Measurements from ENCODE around the gene EPB41L4A. TPM values are rescaled to one million over a fixed set of nuclear protein-coding genes. Genes with fewer than 3 reads are reported as not detected.
"Not testable (repeated sequence)": the region's sequence is repeated elsewhere in the genome, so short reads cannot be mapped to it uniquely, and the experiment has no call there.

Gene EPB41L4A
- polyA plus RNA-seq, 3 donors, result 21.0 to 26.2 (median 21.8) TPM

- no peak for DNase-seq (ENCODE audit: extremely low read depth in 1 of 11, low read depth in 9 of 11, low spot score in 4 of 11)
Measured at GRCh38 chr5:112234000-112234399, 185.1 kb downstream of the EPB41L4A start.

- DNase-seq (ENCODE audit: extremely low read depth in 1 of 11, low read depth in 9 of 11, low spot score in 4 of 11), result no peak
Measured at GRCh38 chr5:112232667-112233066, 186.4 kb downstream of the EPB41L4A start.

GRCh38 chr5:112230606-112231005 lies 188.5 kb downstream of the EPB41L4A start:
- DNase-seq (ENCODE audit: extremely low read depth in 1 of 11, low read depth in 9 of 11, low spot score in 4 of 11), result no peak

- peak in 5 of 11 donors; percentile 45 to 62 (median 56) for DNase-seq (ENCODE audit: extremely low read depth in 1 of 11, low read depth in 9 of 11, low spot score in 4 of 11)
Measured at GRCh38 chr5:112228667-112229066, 190.4 kb downstream of the EPB41L4A start.

GRCh38 chr5:112227911-112228631 lies 191.0 kb downstream of the EPB41L4A start:
- no peak for DNase-seq (ENCODE audit: extremely low read depth in 1 of 11, low read depth in 9 of 11, low spot score in 4 of 11)

- no peak for DNase-seq (ENCODE audit: extremely low read depth in 1 of 11, low read depth in 9 of 11, low spot score in 4 of 11)
Measured at GRCh38 chr5:112226215-112226614, 192.9 kb downstream of the EPB41L4A start.

- DNase-seq (ENCODE audit: extremely low read depth in 1 of 11, low read depth in 9 of 11, low spot score in 4 of 11), result not testable (repeated sequence)
Measured at GRCh38 chr5:112222997-112223396, 196.1 kb downstream of the EPB41L4A start.

- peak in 2 of 11 donors; percentile 39 to 40 for DNase-seq (ENCODE audit: extremely low read depth in 1 of 11, low read depth in 9 of 11, low spot score in 4 of 11)
Measured at GRCh38 chr5:112221128-112221527, 197.9 kb downstream of the EPB41L4A start.

GRCh38 chr5:112219000-112219399 lies 200.1 kb downstream of the EPB41L4A start:
- no peak for DNase-seq (ENCODE audit: extremely low read depth in 1 of 11, low read depth in 9 of 11, low spot score in 4 of 11)

GRCh38 chr5:112217843-112218579 lies 201.1 kb downstream of the EPB41L4A start:
- no peak for DNase-seq (ENCODE audit: extremely low read depth in 1 of 11, low read depth in 9 of 11, low spot score in 4 of 11)

GRCh38 chr5:112216140-112216539 lies 202.9 kb downstream of the EPB41L4A start:
- no peak for DNase-seq (ENCODE audit: extremely low read depth in 1 of 11, low read depth in 9 of 11, low spot score in 4 of 11)

GRCh38 chr5:112210430-112211005 lies 208.6 kb downstream of the EPB41L4A start:
- DNase-seq (ENCODE audit: extremely low read depth in 1 of 11, low read depth in 9 of 11, low spot score in 4 of 11), result no peak

- DNase-seq (ENCODE audit: extremely low read depth in 1 of 11, low read depth in 9 of 11, low spot score in 4 of 11), result no peak
Measured at GRCh38 chr5:112208699-112209615, 210.1 kb downstream of the EPB41L4A start.

- not testable (repeated sequence) for DNase-seq (ENCODE audit: extremely low read depth in 1 of 11, low read depth in 9 of 11, low spot score in 4 of 11)
Measured at GRCh38 chr5:112208195-112208594, 210.9 kb downstream of the EPB41L4A start.

- no peak for DNase-seq (ENCODE audit: extremely low read depth in 1 of 11, low read depth in 9 of 11, low spot score in 4 of 11)
Measured at GRCh38 chr5:112205846-112206245, 213.2 kb downstream of the EPB41L4A start.

GRCh38 chr5:112203229-112203628 lies 215.8 kb downstream of the EPB41L4A start:
- DNase-seq (ENCODE audit: extremely low read depth in 1 of 11, low read depth in 9 of 11, low spot score in 4 of 11), result no peak

- no peak for DNase-seq (ENCODE audit: extremely low read depth in 1 of 11, low read depth in 9 of 11, low spot score in 4 of 11)
Measured at GRCh38 chr5:112202694-112203093, 216.4 kb downstream of the EPB41L4A start.

- DNase-seq (ENCODE audit: extremely low read depth in 1 of 11, low read depth in 9 of 11, low spot score in 4 of 11), result no peak
Measured at GRCh38 chr5:112201141-112201540, 217.9 kb downstream of the EPB41L4A start.

- no peak for DNase-seq (ENCODE audit: extremely low read depth in 1 of 11, low read depth in 9 of 11, low spot score in 4 of 11)
Measured at GRCh38 chr5:112200131-112200530, 218.9 kb downstream of the EPB41L4A start.

All from renal cortex interstitium (tissue), 11 donors.